Keratinocyte (primary cell): ENCODE results near the gene LHX2.

Experiments
- CTCF ChIP-seq, 3 experiments: IDR thresholded peaks in 1 of 3; conservative IDR thresholded peaks in 1 of 3; optimal IDR thresholded peaks in 1 of 3; 2 replicates in 2 of 3; 3 replicates in 1 of 3; pipeline versions ENCODE3 to v1.5.1; 2011; ENCODE audit warnings: low read length in 3 of 3, mild to moderate bottlenecking in 3 of 3, moderate library complexity in 2 of 3, control low read depth in 1 of 3, inconsistent platforms in 1 of 3; ENCODE audit not compliant: insufficient read depth in 2 of 3; ENCODE audit errors: extremely low read depth in 1 of 3
- EZH2 ChIP-seq: IDR thresholded peaks from one replicate; pipeline ENCODE4 v1.6.1; 2012; ENCODE audit warnings: inconsistent platforms, mild to moderate bottlenecking, low read length, moderate library complexity

- TF ChIP-seq CTCF (optimal IDR thresholded peaks at IDR 0.05 in 1 of 3, IDR thresholded peaks at IDR 0.05 in 1 of 3, conservative IDR thresholded peaks at IDR 0.05 in 1 of 3; ENCODE audit: extremely low read depth in 1 of 3, insufficient read depth in 2 of 3, low read length in 3 of 3) (no peak), EZH2 (peak; percentile 8)
Observed at GRCh38 chr9:124000784-124001457, 10.6 kb upstream of the LHX2 start.
